NOMO-1 treated with DMSO at 0.1 percent for 48 hours (cell line): ENCODE data around the gene PGAP6.
"Not testable (repeated sequence)": the region's sequence is repeated elsewhere in the genome, so short reads cannot be mapped to it uniquely, and the experiment has no call there.

Experiments
- DNase-seq: peaks from one replicate; lab custom pipeline; 2025; ENCODE audit not compliant: unreplicated experiment; lab: John Stamatoyannopoulos, UW

PGAP6 gene

GRCh38 chr16:381789-382717 lies at the start of gene PGAP6:
Gene PGAP6 (minus strand): TSS chr16:381978. CDS start chr16:381821, 157 bp downstream.
- DNase-seq: peak; percentile 42

GRCh38 chr16:430904-431303 lies 49.1 kb upstream of the PGAP6 start:
- DNase-seq: no peak

GRCh38 chr16:427250-427649 lies 45.5 kb upstream of the PGAP6 start:
- DNase-seq: no peak

- DNase-seq: no peak
These were observed 45.1 kb upstream of the PGAP6 start for GRCh38 chr16:426906-427249.

GRCh38 chr16:426115-426905 lies 44.5 kb upstream of the PGAP6 start:
- no peak for DNase-seq

GRCh38 chr16:425740-426114 lies 43.9 kb upstream of the PGAP6 start:
- no peak for DNase-seq

GRCh38 chr16:425082-425718 lies 43.4 kb upstream of the PGAP6 start, which contains the start of gene RAB11FIP3:
Gene RAB11FIP3 (plus strand): TSS chr16:425649. CDS start chr16:426007, 358 bp downstream.
- DNase-seq: peak; percentile 60

GRCh38 chr16:424623-425081 lies 42.9 kb upstream of the PGAP6 start:
- no peak for DNase-seq

- peak; percentile 13 for DNase-seq
These were observed 42.4 kb upstream of the PGAP6 start for GRCh38 chr16:424033-424622.

- not testable (repeated sequence) for DNase-seq
These were observed 40.4 kb upstream of the PGAP6 start for GRCh38 chr16:422179-422578.

GRCh38 chr16:415170-415498 lies 33.4 kb upstream of the PGAP6 start:
- DNase-seq: not testable (repeated sequence)

- no peak for DNase-seq
These were observed 32.8 kb upstream of the PGAP6 start for GRCh38 chr16:414395-415169.

GRCh38 chr16:411576-412265 lies 29.9 kb upstream of the PGAP6 start:
- DNase-seq: no peak

- no peak for DNase-seq
These were observed 28.9 kb upstream of the PGAP6 start for GRCh38 chr16:410516-411178.

- DNase-seq: no peak
These were observed 25.5 kb upstream of the PGAP6 start for GRCh38 chr16:407253-407652.

- no peak for DNase-seq
These were observed 24.0 kb upstream of the PGAP6 start for GRCh38 chr16:405548-406506.

- no peak for DNase-seq
These were observed 23.3 kb upstream of the PGAP6 start for GRCh38 chr16:404971-405486.
